Glutamatergic neuron (in vitro differentiated cells): ENCODE data around the gene TNFAIP1. TPM values are rescaled to one million over a fixed set of nuclear protein-coding genes. Genes with fewer than 3 reads are reported as not detected.
A peak's percentile ranks its signal among the peaks of the same experiment; 100 is the strongest.
"Not testable (repeated sequence)": the region's sequence is repeated elsewhere in the genome, so short reads cannot be mapped to it uniquely, and the experiment has no call there.

Source experiments
- DNase-seq: peaks from one replicate; pipeline ENCODE4 v3.0.0; 2022
- H3K27ac Mint-ChIP-seq: one replicate; pipeline ENCODE4 v1.8.0; 2020; ENCODE audit warnings: mild to moderate bottlenecking, mixed read lengths, inconsistent platforms; ENCODE audit not compliant: unreplicated experiment
- H3K27me3 Mint-ChIP-seq: one replicate; pipeline ENCODE4 v1.8.0; 2020; ENCODE audit warnings: mild to moderate bottlenecking, moderate library complexity, mixed read lengths, inconsistent platforms; ENCODE audit not compliant: unreplicated experiment
- H3K36me3 Mint-ChIP-seq: one replicate; pipeline ENCODE4 v1.8.0; 2020; ENCODE audit warnings: mild to moderate bottlenecking, mixed read lengths, inconsistent platforms; ENCODE audit not compliant: unreplicated experiment
- H3K4me1 Mint-ChIP-seq: one replicate; pipeline ENCODE4 v1.8.0; 2020; ENCODE audit warnings: mild to moderate bottlenecking, low read depth, mixed read lengths, inconsistent platforms; ENCODE audit not compliant: unreplicated experiment
- H3K4me3 Mint-ChIP-seq: one replicate; pipeline ENCODE4 v1.8.0; 2020; ENCODE audit warnings: mild to moderate bottlenecking, mixed read lengths, inconsistent platforms; ENCODE audit not compliant: unreplicated experiment
- H3K9me3 Mint-ChIP-seq: one replicate; pipeline ENCODE4 v1.8.0; 2020; ENCODE audit warnings: mild to moderate bottlenecking, moderate library complexity, mixed read lengths, inconsistent platforms; ENCODE audit not compliant: unreplicated experiment
- CTCF ChIP-seq: fragments of 200-600 bp; sonication (generic); IDR thresholded peaks from one replicate; pipeline ENCODE4 v1.5.0; 2021; ENCODE audit not compliant: partially characterized antibody, unreplicated experiment
- total RNA-seq: library from RNA; stranded (reverse); fragmentation: NEBNext Ultra II Directional; extraction: Animal tissue kit (Norgen Biotek cat#: 25700); gene quantifications from one replicate; pipeline ENCODE4 v1.2.1, GENCODE V29; 2021; ENCODE audit not compliant: unreplicated experiment

TNFAIP1 gene
- total RNA-seq, 1 donor from 2014 or later = 111 TPM

DNA sequence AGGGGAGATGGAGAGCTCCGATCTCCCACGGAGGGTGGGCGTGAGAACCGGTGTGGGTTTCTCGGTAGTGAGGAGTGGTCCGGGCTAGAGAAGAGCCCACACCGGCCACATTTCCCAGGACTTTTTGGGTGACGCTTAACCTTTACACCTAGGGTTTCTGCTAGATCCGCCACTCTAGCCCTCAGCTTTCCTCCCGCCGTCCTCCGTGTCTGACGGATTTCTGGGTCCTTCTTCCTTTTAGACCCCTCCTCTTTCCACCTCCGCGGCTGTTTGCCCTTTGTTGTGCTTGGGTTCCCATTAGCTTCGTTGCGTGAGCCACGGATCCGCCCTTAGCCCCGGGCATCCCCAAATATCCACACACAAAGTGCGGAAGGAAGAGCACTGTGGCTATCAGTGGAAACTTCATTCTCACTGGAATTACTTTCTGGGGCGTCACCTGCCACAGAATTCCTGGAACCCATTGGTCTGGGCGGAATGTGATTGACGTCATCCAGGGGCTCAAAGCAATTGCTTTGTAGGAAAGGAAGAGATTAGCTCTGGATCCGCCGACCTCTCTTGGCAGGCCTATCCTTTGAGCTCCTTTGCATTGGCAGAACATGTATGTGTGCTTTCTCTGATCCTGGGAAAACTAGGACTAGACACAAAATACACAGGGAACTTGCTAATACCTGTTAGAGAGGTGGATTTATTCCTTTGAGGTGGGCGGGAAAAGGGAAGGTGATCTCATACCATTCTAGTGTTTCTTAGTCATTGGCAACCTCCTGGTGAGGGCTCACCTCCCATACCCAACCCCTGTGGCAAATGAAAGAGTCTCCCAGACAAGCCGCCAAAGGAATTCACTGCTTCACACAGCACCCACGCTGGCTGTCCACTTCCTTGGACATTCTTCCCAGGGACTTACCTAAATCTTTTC, 654 bp downstream of the TNFAIP1 start:
- DNase-seq = peak; percentile 56
- peaks cover 14% of the 10 kb centered on the region for H3K4me1 Mint-ChIP-seq
- peaks cover 20% of the 10 kb centered on the region for H3K9me3 Mint-ChIP-seq

GRCh38 chr17:28338056-28338768, 2.7 kb downstream of the TNFAIP1 start:
- DNase-seq = no peak
- peak overlapping the region; percentile 64 for H3K27ac Mint-ChIP-seq
- peaks cover 14% of the 10 kb centered on the region for H3K4me1 Mint-ChIP-seq
- no peaks in the 10 kb centered on the region for H3K36me3 Mint-ChIP-seq
- peaks cover 12% of the 10 kb centered on the region for H3K27me3 Mint-ChIP-seq
- peaks cover 20% of the 10 kb centered on the region for H3K9me3 Mint-ChIP-seq
- peak overlapping the region; percentile 99 for H3K4me3 Mint-ChIP-seq
- no peak for TF ChIP-seq CTCF

More for the DNA sequence above, 654 bp downstream of the TNFAIP1 start:
- peak overlapping the region; percentile 99 for H3K4me3 Mint-ChIP-seq
- H3K36me3 Mint-ChIP-seq = no peaks in the 10 kb centered on the region
- peak overlapping the region; percentile 99 for H3K27ac Mint-ChIP-seq
- no peak for TF ChIP-seq CTCF
- H3K27me3 Mint-ChIP-seq = peaks cover 12% of the 10 kb centered on the region

DNA sequence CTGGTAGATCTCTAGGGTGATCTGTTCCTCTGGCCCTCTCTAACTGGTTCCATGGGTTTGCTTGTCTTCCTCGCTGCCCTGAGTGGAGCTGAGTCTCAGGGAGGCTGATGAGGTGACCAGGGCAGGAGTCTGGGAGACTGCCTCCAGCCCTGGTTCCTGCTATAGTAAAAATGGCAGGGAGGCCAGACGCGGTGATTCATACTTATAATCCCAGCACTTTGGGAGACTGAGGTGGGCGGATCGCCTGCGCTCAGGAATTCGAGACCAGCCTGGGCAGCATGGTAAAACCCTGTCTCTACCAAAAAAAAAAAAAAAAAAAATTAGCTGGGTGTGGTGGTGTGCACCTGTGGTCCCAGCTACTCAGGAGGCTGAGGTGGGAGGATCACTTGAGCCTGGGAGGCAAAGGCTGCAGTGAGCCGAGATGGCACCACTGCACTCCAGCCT, 3.2 kb downstream of the TNFAIP1 start:
- Mint-ChIP-seq H3K27me3 (peaks cover 12% of the 10 kb centered on the region), H3K27ac (peak overlapping the region; percentile 50), H3K4me1 (peaks cover 13% of the 10 kb centered on the region), H3K9me3 (peaks cover 20% of the 10 kb centered on the region), H3K4me3 (peak overlapping the region; percentile 46)
- not testable (repeated sequence) for H3K36me3 Mint-ChIP-seq, DNase-seq

DNA sequence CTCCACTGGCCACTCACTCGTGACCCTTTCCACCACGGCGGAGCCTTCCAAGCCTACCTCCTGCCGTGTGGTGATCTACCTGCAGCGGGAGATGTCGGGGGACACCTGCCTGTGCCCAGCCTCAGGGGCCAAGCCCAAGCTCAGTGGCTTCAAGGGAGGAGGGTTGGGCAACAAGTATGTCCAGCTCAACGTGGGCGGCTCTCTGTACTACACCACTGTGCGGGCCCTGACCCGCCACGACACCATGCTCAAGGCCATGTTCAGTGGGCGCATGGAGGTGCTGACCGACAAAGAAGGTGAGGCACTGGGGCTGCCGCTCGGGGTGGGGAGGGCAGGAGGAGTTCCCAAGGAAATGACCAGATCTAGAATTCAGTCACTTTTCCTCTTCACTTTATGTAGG, 3.9 kb downstream of the TNFAIP1 start:
- H3K4me3 Mint-ChIP-seq = peak overlapping the region; percentile 20
- peak overlapping the region; percentile 12 for H3K27ac Mint-ChIP-seq
- DNase-seq = no peak
- peaks cover 8% of the 10 kb centered on the region for H3K4me1 Mint-ChIP-seq
- peaks cover 15% of the 10 kb centered on the region for H3K9me3 Mint-ChIP-seq
- peaks cover 10% of the 10 kb centered on the region for H3K27me3 Mint-ChIP-seq
- no peak for TF ChIP-seq CTCF
- H3K36me3 Mint-ChIP-seq = no peaks in the 10 kb centered on the region

- Mint-ChIP-seq H3K27ac (no peak overlapping the region), H3K27me3 (peaks cover 5% of the 10 kb centered on the region), H3K36me3 (no peaks in the 10 kb centered on the region), H3K4me1 (peaks cover 5% of the 10 kb centered on the region), H3K9me3 (peaks cover 10% of the 10 kb centered on the region), H3K4me3 (no peak overlapping the region)
- TF ChIP-seq CTCF = no peak
- DNase-seq = no peak
Observed at GRCh38 chr17:28340374-28340773, 4.8 kb downstream of the TNFAIP1 start.
